Gastroesophageal sphincter (tissue), 3 donors: ENCODE results near the gene GRID1.

Experiments used
- CTCF ChIP-seq, 4 experiments: fragments of 200-600 bp in 2 of 4; fragments of 450-650 bp in 2 of 4; sonication (generic) in 1 of 4; IDR thresholded peaks; one replicate each; pipeline ENCODE4 v1.5.1; 2017 to 2019; ENCODE audit warnings: antibody characterized with exemption in 4 of 4, mild to moderate bottlenecking in 2 of 4, moderate library complexity in 2 of 4
- EP300 ChIP-seq: sonication (generic); formaldehyde crosslinking; IDR thresholded peaks from one replicate; pipeline ENCODE4 v1.6.1; 2017; ENCODE audit warnings: antibody characterized with exemption, mild to moderate bottlenecking

DNA sequence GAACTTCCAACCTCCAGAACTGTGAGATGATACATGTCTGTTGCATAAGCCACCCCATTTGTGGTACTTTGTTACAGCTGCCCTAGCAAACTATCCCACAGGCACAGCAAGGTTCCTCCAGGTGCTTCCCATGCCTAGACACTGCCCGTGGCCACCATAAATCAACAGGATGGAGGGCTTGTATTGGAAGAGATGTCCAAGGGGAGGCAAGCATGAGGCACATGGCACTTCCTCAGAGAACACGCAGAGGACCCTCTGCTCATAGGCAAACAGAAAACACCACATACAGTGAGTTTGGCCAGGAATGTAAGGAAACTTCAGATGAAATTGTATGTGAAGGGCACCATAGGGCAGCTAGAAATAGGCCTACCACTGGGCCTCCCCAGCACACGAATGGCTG lies 291.1 kb downstream of the GRID1 start:
- TF ChIP-seq CTCF (IDR thresholded peaks at IDR 0.05) (no peak), EP300 (no peak)
